NT2/D1 (cell line): ENCODE results near the gene TRIM69.

ENCODE experiments used
- SUZ12 ChIP-seq: IDR thresholded peaks from 2 replicates; pipeline ENCODE4 v1.6.1; 2011; ENCODE audit not compliant: insufficient read length, insufficient read depth; ENCODE audit errors: extremely low read depth
- YY1 ChIP-seq: IDR thresholded peaks from 2 replicates; pipeline ENCODE4 v1.6.1; 2011; ENCODE audit not compliant: insufficient read length, insufficient read depth
- ZNF274 ChIP-seq: IDR thresholded peaks from 2 replicates; pipeline ENCODE4 v1.6.1; 2011; ENCODE audit warnings: mild to moderate bottlenecking, low read depth, low read length

GRCh38 chr15:44802336-44802735, 66.0 kb downstream of the TRIM69 start:
- TF ChIP-seq ZNF274: no peak
- TF ChIP-seq SUZ12: no peak
- no peak for TF ChIP-seq YY1
